ENCODE measurements around the gene ABHD6. TPM values are rescaled to one million over a fixed set of nuclear protein-coding genes. Genes with fewer than 3 reads are reported as not detected.

ABHD6 gene
- total and polyA plus RNA-seq, 2 donors (not counting 3 experiments of a cell fraction or from before 2014, with no cell fraction given): 5.8 to 7.5 TPM

GRCh38 chr3:58270485-58270884 is 32.9 kb downstream of the ABHD6 start:
- Histone ChIP-seq H3K27me3 (ENCODE audit: control insufficient read depth in 2 of 2, insufficient read depth in 2 of 2, low read length in 2 of 2) (no peaks in the 10 kb centered on the region), H3K27ac (ENCODE audit: insufficient read depth, low read depth, low read length) (no peak overlapping the region), H3K36me3 (ENCODE audit: control insufficient read depth in 2 of 2, extremely low read depth in 1 of 2, insufficient read depth in 2 of 2, low read length in 2 of 2) (peaks cover 0 to 3% of the 10 kb centered on the region in 2 experiments), H2AFZ (ENCODE audit: low read depth, low read length) (no peak overlapping the region), H3K4me2 (ENCODE audit: insufficient read depth, low read length) (no peak overlapping the region), H3K4me1 (ENCODE audit: control insufficient read depth, extremely low read depth, insufficient read depth, low read length) (peaks cover 19% of the 10 kb centered on the region), H3K9ac (replicated peaks; ENCODE audit: extremely low read depth, insufficient read depth, low read length) (no peak overlapping the region), H4K20me1 (replicated peaks; ENCODE audit: control insufficient read depth, extremely low read depth, insufficient read depth, low read length) (no peaks in the 10 kb centered on the region), H3K9me1 (replicated peaks; ENCODE audit: control insufficient read depth, extremely low read depth, insufficient read depth, low read length) (no peaks in the 10 kb centered on the region), H3K9me3 (replicated peaks; ENCODE audit: control insufficient read depth, insufficient read depth, low read length) (no peaks in the 10 kb centered on the region), H3K4me3 (replicated peaks in 1 of 3; ENCODE audit: insufficient read depth in 1 of 3, low read depth in 1 of 3, low read length in 3 of 3) (no peak overlapping the region), H3K79me2 (ENCODE audit: control insufficient read depth, insufficient read depth, low read length) (no peaks in the 10 kb centered on the region)
- no peak for DNase-seq (ENCODE audit: low read depth, low spot score)
- TF ChIP-seq GATA2 (IDR thresholded peaks at IDR 0.05; ENCODE audit: insufficient read depth, insufficient read length, low read depth, low read length) (no peak), EZH2 (IDR thresholded peaks at IDR 0.05; ENCODE audit: borderline replicate concordance, low read depth, low read length, severe bottlenecking) (no peak)
- TF ChIP-seq, protein P1, sequence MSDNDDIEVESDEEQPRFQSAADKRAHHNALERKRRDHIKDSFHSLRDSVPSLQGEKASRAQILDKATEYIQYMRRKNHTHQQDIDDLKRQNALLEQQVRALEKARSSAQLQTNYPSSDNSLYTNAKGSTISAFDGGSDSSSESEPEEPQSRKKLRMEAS (IDR thresholded peaks at IDR 0.05; ENCODE audit: insufficient read depth, insufficient read length): no peak
- BruUV-seq (replicated peaks): no TSS peak
- dilution Hi-C loops (cut with MboI; ENCODE audit: extremely low pct_ligation_motif_present, low sequenced_read_pairs) (no loop called here), intact Hi-C loops (cut with micrococcal nuclease) (no loop called here)
- CTCF ChIA-PET: interaction anchor here (0.9 to 3.4 kb wide), 5 partner anchors 30 to 93 kb away, joined by 3 to 28 read pairs (median 5); partner anchors contain the start of genes HTD2 and RPP14
- FAIRE-seq: no peak
- POLR2A ChIA-PET: no interaction called here

DNA sequence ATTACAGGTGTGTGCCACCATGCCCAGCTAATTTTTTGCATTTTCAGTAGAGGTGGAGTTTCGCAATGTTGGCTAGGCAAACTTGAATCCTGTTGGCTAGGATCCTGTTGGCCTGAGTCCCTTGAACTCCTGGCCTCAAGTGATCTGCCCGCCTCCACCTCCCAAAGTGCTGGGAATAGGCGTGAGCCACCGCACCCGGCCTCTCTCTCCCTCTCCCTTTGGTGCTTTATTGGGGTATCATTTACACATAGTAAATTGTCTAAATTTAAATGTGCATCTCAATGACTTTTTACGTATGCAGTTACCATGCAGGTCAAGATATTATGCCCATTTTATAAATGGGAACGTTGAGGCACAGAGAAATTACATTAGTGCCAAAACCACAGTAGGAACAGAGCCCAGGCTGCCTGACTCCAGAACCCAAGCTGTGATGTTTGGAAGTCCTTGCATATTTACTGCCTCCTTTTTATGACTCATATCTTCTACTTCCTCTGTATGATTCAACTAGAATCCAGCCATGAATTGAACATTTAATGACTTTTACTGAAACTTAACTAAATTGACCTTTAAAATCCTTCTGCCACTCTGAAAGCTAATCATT is 34.4 kb downstream of the ABHD6 start:
- H3K36me3 ChIP-seq (ENCODE audit: control insufficient read depth in 2 of 2, extremely low read depth in 1 of 2, insufficient read depth in 2 of 2, low read length in 2 of 2): peaks cover 0 to 3% of the 10 kb centered on the region in 2 experiments
- no peaks in the 10 kb centered on the region for H3K9me3 ChIP-seq (replicated peaks; ENCODE audit: control insufficient read depth, insufficient read depth, low read length)
- intact Hi-C loops (cut with micrococcal nuclease): loop anchor here (2.0 kb wide), 1 partner anchor 35 kb away; the partner anchor contains the start of gene ABHD6
- TF ChIP-seq MYC (IDR thresholded peaks at IDR 0.05; ENCODE audit: low read depth, low read length): no peak
- TF ChIP-seq JUN (IDR thresholded peaks at IDR 0.05; ENCODE audit: borderline replicate concordance, insufficient read depth, insufficient read length, low read depth): peak; percentile 92
- TF ChIP-seq, protein P1 (IDR thresholded peaks at IDR 0.05; ENCODE audit: insufficient read depth, insufficient read length): no peak
- no peak for TF ChIP-seq EZH2 (IDR thresholded peaks at IDR 0.05; ENCODE audit: borderline replicate concordance, low read depth, low read length, severe bottlenecking)
- peak; percentile 88 for TF ChIP-seq FOS (IDR thresholded peaks at IDR 0.05; ENCODE audit: borderline replicate concordance, insufficient read depth, low read length)
- TF ChIP-seq POLR2AphosphoS5 (IDR thresholded peaks at IDR 0.05; ENCODE audit: insufficient read depth, low read depth, low read length): peak; percentile 33
- no peaks in the 10 kb centered on the region for H3K27me3 ChIP-seq (ENCODE audit: control insufficient read depth in 2 of 2, insufficient read depth in 2 of 2, low read length in 2 of 2)
- no TSS peak for BruUV-seq (replicated peaks)
- peak overlapping the region; percentile 19 for H2AFZ ChIP-seq (ENCODE audit: low read depth, low read length)
- no peaks in the 10 kb centered on the region for H3K79me2 ChIP-seq (ENCODE audit: control insufficient read depth, insufficient read depth, low read length)
- no peaks in the 10 kb centered on the region for H4K20me1 ChIP-seq (replicated peaks; ENCODE audit: control insufficient read depth, extremely low read depth, insufficient read depth, low read length)
- no peak overlapping the region for H3K4me3 ChIP-seq (replicated peaks in 1 of 3; ENCODE audit: insufficient read depth in 1 of 3, low read depth in 1 of 3, low read length in 3 of 3)
- dilution Hi-C loops (cut with MboI; ENCODE audit: extremely low pct_ligation_motif_present, low sequenced_read_pairs): no loop called here
- ChIA-PET POLR2A (no interaction called here), CTCF (interaction anchor here (0.8 to 3.4 kb wide), 8 partner anchors 8 to 84 kb away, joined by 3 to 28 read pairs (median 7); partner anchors contain the start of genes ABHD6, HTD2 and RPP14)
- DNase-seq (ENCODE audit: low read depth, low spot score): peak; percentile 79
- H3K9me1 ChIP-seq (replicated peaks; ENCODE audit: control insufficient read depth, extremely low read depth, insufficient read depth, low read length): no peaks in the 10 kb centered on the region
- peaks cover 19% of the 10 kb centered on the region for H3K4me1 ChIP-seq (ENCODE audit: control insufficient read depth, extremely low read depth, insufficient read depth, low read length)
- H3K4me2 ChIP-seq (ENCODE audit: insufficient read depth, low read length): peak overlapping the region; percentile 61
- H3K9ac ChIP-seq (replicated peaks; ENCODE audit: extremely low read depth, insufficient read depth, low read length): peak overlapping the region; percentile 39
- peak; percentile 97 for FAIRE-seq
- H3K27ac ChIP-seq (ENCODE audit: insufficient read depth, low read depth, low read length): peak overlapping the region; percentile 55
